Right renal cortex interstitium (tissue), 3 donors: Measurements from ENCODE around the gene SIRT7. TPM values are rescaled to one million over a fixed set of nuclear protein-coding genes. Genes with fewer than 3 reads are reported as not detected.

Experiments
- DNase-seq, 3 donors: peaks; one replicate each; pipeline ENCODE4 v3.0.0-alpha.2; 2013; ENCODE audit warnings: low read depth in 3 of 3, low spot score in 2 of 3
- polyA plus RNA-seq, 3 donors: library from polyadenylated mRNA; unstranded; fragments of 120-200 nt; gene quantifications; one replicate each; pipeline ENCODE4 v1.2.1, GENCODE V29; 2013; ENCODE audit not compliant: insufficient read length in 3 of 3

The SIRT7 gene
- 10 to 100 TPM in 1 of 3 donors, 1 to 10 TPM in 2; 8.6 to 10.3 (median 10.0) TPM for polyA plus RNA-seq

DNA sequence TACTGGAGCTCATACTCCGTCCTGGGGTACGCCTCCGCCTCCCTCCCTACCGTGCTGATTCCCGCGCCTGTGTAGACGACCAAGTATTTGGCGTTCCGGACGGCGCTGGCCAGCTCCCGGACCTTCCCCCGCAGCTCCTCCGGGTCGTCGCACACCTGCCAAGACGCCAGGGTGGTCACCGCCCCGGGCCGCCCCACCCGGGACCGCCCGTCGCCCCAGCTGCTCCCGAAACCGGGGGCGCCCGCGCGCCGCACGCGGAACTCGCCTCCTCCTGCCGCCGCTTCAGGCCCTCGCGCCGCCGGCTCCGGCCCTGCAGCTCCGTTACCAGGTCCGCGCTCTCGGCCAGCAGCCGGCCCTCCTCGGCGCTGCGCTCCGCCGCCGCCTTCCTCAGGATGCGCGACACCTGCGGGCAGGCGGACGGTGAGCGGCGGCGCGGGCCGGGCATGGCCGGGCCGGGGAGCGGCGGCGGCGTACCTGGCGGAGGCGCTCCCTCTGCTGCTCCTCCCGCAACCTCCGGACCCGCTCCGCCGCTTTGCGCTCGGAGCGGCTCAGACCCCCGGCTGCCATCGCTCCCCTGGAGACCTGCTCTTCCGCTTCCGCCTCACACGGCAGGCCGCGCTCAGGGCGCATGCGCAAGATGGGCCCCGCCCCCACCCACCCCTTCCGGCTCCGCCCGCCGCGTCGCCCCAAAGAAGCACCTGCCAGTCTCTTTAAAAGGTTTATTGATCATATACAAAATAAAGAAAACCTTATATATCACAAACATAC lies at the start of gene SIRT7:
Gene SIRT7, minus strand, starts transcription at position 612 of the 768 bp plus-strand sequence. Its CDS starts 45 bp downstream, at position 567.
- no peak for DNase-seq

- no peak for DNase-seq
Measured at GRCh38 chr17:81967244-81967532, 49.2 kb upstream of the SIRT7 start.

GRCh38 chr17:81966343-81967243 lies 48.6 kb upstream of the SIRT7 start:
- DNase-seq: no peak

DNA sequence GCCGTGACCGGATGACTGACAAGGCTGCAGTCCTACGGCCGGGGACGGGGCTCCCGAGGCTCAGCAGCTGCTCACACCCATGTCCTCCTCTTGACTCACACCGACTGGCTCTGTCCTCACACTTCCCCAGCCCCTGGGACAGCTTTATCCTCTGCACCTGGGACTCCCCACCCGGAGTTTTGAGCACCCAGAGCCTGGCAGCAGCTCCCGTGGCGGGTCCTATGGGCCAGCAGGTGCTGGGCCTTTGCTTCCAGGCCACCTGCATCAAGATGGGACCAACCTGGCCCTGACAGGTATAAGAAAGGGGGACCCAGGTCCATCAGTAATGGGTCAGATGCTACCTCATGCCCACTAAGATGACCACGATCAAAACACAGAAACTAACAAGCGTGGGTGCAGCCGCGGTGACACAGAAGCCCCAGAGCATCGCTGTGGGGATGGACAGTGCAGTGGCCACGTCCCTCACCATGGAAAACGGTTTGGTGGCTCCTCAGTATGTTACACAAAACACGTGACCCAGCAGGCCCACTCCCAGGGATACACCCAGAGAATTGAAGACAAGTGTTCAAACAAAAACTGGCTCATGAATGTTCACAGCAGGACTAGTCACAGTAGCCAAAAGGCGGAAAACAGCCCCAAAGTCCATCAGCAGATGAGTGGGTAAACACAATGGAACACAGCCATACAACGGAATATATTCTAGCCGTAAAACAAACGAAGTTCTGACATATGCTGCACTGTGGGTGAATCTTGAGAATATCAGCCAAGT lies 46.3 kb upstream of the SIRT7 start:
- no peak for DNase-seq

GRCh38 chr17:81962499-81963441 lies 44.8 kb upstream of the SIRT7 start:
- no peak for DNase-seq

DNA sequence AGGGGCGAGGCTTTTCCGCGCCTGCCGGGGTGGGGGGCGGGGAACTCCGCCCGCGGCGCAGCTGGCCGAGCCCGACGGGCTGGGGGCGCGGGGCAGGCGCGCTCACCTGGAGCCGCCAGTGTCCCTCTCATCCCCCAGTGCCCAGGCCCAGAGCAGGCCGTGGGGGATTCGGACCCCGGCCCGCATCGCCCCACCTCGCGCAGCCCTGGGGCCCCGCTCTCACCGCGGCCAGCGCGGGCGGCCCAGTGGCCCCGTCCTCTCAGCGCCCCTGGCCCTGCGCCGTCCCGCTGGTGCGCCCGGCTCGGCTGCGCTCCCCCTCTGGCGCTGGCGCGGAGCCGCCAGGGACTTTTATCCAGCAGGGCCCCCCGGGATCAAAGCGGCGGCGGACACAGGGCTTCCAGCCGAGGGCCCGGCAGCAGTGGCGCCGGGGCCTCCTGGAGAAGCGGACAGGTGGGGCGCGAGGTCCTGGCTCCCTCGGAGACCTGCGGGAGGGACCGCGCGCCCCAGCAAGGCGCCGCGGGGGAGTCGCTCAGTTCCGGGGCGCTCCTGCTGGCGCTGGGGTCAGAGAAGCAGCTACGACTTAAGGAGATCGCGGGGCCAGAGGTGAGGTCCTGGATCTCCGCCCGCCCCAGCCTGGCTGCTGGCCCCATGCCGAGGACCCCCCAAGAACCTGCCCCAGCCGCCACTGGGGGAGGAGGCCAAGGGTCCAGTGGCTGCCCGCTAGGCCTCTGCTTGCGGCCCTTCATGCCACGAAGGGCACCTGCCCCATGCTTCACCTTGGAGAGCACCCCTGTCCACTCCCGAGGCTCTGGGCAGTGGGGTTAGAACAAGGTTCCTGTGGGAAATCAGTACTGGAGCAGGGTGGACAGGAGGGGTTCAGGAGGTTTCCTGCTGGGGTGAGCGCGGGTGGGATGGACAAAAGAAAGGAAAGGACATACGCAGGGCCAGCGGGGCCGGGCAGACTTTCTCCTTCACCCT lies 43.8 kb upstream of the SIRT7 start:
- DNase-seq: no peak

- DNase-seq: no peak
Measured at GRCh38 chr17:81961087-81961511, 43.1 kb upstream of the SIRT7 start, which contains the start of gene NOTUM. Gene NOTUM, minus strand, starts transcription at chr17:81961187. Its CDS starts 278 bp downstream, at chr17:81960909.

DNA sequence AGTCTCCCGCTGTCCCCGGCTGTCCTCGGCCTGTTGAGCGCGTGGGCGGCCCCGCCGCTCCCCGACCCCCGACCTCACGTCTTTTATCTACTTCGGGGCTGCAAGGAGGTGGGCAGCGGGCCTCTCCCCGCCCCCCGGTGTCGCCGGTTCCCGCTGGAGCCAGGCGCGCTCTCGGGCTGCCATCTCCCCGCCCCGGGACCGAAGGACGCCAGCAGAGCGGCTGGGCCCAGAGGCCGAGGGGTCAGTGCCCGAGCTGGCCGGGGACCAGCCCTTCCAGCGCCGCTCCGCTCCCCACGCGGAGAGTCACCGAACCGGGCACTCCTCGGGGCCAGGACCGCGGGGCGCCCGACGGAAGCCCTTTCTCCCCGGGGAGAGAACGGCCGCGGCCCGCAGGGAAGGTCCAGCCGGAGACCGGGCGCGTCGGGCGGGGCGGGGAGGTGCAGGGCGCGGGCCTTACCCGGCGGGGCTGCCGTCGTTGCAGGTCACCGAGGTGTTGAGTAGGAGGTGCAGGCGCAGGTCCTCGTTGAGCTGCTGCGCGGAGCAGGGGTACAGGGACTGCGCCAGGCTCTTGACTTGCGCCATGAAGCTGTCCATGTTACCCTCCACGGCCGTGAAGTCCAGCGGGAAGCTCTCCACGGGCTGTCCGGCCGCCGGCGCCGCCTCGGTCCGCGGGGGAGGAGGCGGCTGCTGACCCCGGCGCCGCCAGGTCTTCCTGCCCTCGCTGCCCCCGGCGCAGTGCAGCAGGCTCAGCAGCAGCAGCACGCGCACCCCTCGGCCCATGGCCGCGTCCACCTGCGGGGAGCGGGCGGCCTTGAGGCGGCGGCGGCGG lies 42.4 kb upstream of the SIRT7 start:
- no peak for DNase-seq

DNA sequence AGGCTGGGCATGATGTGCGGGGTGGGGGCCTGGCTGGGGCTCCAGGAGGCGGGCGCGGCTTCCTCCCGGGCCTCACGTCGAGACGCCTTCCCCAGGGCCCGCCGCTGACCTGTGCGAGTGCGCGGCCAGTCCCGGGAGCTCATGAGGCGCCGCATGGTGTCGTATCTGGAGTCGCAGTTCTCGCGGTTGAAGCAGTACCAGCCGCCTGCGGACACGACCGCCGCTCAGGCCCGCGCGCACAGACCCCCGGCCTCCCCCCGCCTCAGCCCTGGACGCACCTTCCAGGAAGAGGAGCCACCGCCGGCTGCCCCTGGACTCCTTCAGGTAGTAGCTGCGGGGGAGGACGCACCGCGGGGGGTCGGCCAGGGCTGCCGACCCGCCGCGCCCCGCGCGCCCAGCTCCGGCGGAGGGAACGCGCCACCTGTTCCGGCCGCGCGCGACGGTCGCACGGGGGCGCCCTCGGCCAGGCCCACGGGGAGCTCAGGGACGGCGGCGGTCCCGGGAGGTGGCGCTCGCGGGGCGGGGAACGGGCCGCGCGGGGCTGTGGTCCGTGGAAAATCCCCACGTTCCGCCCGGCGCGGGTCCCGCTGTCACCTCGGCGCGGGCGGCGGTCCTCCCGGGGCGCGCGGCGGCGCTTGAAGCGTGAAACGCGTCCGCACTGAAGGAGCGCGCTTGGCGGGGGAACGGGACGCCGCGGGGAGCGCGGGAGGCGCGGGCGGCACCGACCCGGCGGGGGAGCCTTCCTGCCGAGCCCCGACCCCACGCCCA lies 41.6 kb upstream of the SIRT7 start:
- DNase-seq: no peak

DNA sequence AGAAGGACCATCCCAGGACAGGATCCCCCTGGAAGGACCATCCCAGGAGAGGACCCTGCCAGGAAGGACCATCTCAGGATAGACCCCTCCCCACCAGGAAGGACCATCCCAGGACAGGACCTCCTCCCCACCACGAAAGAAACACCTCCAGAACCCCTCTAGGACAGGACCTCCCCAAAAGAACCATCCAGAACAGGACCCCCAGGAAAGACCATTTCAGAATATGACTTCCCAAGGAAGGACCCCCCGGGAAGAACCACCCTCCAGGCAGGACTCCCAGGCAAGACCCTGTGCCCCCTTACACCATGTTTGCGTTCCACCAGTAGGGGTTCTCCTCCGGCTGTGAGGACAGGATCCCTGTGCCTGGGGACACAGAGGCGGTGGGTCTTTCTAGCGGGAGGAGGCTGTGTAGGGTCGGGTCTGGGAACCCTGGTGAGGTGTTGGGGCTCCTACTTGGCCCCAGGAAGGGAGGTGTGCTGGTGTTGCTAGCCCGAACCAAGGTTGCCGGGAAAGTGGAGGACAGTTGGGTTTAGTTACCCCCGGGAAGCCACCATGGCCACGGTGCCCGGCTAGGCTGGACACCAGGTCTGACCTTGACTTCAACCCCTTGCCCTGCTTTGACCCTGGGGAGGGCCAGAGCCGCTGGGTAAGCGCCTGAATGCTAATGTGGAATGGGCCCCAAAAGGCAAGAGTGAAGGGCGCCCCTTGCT lies 40.8 kb upstream of the SIRT7 start:
- no peak for DNase-seq

GRCh38 chr17:81957691-81958432 lies 39.9 kb upstream of the SIRT7 start:
- no peak for DNase-seq

DNA sequence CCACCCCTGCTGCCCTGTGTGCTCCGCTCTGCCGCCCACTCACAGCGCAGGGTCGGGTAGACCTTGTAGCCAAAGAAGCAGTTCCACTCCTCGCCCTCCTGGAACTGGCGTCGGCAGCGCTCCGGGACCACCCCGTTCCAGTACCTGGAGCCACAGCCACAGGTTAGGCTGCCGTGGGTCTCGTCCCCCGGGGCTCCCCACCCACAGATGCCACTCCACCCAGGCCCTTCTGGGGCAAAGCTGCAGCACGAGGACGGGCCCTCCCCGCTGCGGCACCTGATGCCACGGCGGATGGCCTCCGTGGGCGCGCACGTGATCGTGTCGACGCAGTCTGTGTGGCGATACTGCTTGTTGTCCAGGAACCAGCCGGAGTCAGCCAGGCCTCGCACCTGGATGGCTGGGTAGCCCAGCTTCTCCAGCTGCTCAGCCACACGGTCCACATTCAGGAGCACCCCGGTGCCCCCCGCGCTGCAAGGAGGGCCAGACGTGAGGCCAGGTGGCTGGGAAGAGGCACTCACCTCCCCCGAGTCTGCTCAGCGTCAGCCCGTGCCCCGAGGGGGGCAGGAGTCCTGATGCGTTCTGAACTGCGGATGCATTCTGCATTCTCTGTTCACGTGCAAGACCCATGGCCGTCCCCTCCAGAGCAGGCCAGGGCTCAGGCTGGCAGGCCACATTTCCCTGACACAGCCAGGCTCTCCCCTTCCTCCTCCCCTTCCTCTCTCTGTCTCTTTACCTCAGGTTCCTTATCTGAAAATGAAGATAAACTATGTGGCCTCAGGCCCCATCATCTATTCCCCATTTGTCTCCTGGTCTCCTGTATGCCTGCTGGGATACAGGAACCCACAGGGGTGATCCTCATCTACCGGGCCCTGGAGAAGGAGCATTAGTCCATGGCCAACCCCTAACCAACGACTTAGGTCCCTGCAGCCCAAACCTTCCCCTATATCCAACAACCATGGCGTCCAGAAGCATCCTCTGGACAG lies 38.9 kb upstream of the SIRT7 start:
- DNase-seq: no peak

DNA sequence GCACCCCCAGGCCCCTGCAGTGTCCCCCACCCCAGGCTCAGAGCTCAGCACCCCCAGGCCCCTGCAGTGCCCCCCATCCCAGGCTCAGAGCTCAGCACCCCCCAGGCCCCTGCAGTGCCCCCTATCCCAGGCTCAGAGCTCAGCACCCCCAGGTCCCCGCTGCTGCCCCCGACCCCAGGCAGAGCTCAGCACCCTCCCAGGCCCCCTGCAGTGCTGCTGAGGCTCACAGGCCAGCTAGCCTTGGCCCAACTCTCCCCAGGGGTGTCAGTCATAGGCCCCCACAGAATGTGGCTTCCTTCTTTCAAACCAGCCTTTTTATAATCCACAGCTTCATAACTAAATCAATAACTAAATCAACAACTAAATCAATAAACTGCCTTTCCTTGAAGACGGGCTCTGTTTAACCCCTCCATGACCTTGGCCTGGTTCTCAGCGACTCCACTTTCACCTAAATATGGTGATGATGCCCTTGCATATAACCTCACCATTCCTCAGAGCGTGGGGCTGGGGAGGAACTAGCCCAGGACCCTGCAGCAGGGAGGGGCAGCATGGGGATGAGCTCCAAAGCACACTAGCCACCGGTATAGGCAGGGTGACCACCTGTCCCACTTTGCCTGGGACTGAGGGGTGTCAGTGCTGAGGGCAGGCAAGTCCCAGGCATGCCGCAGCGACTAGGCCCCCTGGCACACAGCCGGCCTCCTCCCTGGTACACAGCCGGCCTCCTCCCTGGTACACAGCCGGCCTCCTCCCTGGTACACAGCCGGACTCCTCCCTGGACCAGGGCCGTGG lies 38.0 kb upstream of the SIRT7 start:
- DNase-seq: no peak
